Activated CD4-positive, alpha-beta T cell treated with anti-CD3 and anti-CD28 coated beads, Interleukin-2, amount 10 ng/mL, durations not matched to agents 24 days and 14 days (primary cell): ENCODE results near the gene SUSD4. TPM values are rescaled to one million over a fixed set of nuclear protein-coding genes. Genes with fewer than 3 reads are reported as not detected.

Source experiments
- DNase-seq: peaks from one replicate; pipeline ENCODE4 v3.0.0; 2022
- H3K27ac Mint-ChIP-seq: one replicate; pipeline ENCODE4 v1.8.0; 2022; ENCODE audit warnings: mild to moderate bottlenecking, mixed read lengths
- H3K27me3 Mint-ChIP-seq: one replicate; pipeline ENCODE4 v1.8.0; 2022; ENCODE audit warnings: mixed read lengths
- H3K36me3 Mint-ChIP-seq: one replicate; pipeline ENCODE4 v1.8.0; 2022; ENCODE audit warnings: low read depth, mild to moderate bottlenecking, mixed read lengths
- H3K4me1 Mint-ChIP-seq: one replicate; pipeline ENCODE4 v1.8.0; 2021; ENCODE audit warnings: mixed read lengths
- H3K4me3 Mint-ChIP-seq: one replicate; pipeline ENCODE4 v1.8.0; 2022; ENCODE audit warnings: mild to moderate bottlenecking, moderate library complexity, mixed read lengths
- H3K9me3 Mint-ChIP-seq: one replicate; pipeline ENCODE4 v1.8.0; 2021; ENCODE audit warnings: mixed read lengths
- intact Hi-C: fragments of 100-400 bp; cut with micrococcal nuclease; formaldehyde crosslinking; loops from one replicate; pipeline ENCODE4 v1.15.1; 2023
- total RNA-seq: library from RNA; stranded (reverse); gene quantifications from 2 replicates; pipeline ENCODE4 v1.2.3, GENCODE V29; 2022

Gene SUSD4
- total RNA-seq, 1 donor from 2014 or later, result not detected

DNA sequence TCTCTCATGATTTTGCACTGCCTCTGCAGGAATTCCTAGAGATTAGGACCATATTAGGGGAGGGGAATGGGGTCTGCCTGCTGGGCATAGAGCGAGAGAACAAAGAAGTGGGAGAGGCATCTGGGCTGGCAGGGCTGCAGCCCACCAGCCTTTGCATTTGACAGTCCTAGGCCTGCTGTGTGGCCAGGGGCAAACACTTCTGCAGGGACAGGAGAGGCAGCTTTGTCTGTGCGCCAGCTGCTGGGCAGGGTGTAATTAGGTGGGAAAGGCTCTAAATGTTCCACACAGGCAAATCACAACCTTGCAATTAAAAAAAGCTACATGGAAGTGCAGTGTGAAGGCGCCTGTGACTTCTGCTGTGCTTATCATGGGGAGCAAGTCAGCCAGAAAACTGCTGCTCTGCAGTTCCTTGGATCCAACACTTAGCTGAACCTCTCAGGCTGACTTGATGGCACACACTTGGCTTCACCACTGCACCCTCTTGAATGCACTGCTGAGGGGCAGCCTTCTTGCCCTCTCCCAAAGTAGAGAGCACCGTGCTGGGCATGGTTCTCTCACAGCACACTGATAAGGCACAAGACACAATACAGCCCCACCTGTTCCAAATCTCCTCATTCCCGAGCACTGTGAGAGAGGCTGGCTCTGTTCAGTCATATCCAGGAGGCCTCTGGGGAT lies 147.3 kb downstream of the SUSD4 start:
- intact Hi-C loops, result no loop called here
- peaks cover under 1% of the 10 kb centered on the region for H3K27me3 Mint-ChIP-seq
- no peaks in the 10 kb centered on the region for H3K36me3 Mint-ChIP-seq
- no peak overlapping the region for H3K4me3 Mint-ChIP-seq
- no peak overlapping the region for H3K27ac Mint-ChIP-seq
- DNase-seq, result no peak
- H3K4me1 Mint-ChIP-seq, result no peaks in the 10 kb centered on the region
- H3K9me3 Mint-ChIP-seq, result peaks cover 3% of the 10 kb centered on the region

DNA sequence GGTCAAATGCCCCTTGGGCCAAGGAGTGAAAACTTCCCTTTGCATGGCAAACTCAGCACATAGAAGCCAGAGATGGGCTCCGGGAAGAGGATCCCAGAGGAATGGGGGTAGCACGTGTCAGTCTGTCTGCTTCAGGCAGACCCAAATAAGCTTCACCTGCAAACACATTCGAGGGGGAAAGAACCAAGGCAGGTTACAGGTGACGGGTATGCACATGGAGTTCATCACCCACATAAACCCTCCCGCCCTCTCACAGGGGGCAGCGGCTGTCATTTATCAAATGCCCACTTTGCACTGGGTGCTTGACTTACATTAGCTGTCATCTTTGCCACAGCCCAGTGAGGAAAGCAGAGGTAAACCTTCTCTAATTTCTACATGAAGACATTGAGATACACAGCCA lies 147.9 kb downstream of the SUSD4 start:
- Mint-ChIP-seq H3K27me3 (peaks cover 2% of the 10 kb centered on the region), H3K4me1 (no peaks in the 10 kb centered on the region), H3K27ac (no peak overlapping the region), H3K36me3 (no peaks in the 10 kb centered on the region), H3K4me3 (no peak overlapping the region), H3K9me3 (peaks cover 3% of the 10 kb centered on the region)
- intact Hi-C loops, result no loop called here
- DNase-seq, result no peak

DNA sequence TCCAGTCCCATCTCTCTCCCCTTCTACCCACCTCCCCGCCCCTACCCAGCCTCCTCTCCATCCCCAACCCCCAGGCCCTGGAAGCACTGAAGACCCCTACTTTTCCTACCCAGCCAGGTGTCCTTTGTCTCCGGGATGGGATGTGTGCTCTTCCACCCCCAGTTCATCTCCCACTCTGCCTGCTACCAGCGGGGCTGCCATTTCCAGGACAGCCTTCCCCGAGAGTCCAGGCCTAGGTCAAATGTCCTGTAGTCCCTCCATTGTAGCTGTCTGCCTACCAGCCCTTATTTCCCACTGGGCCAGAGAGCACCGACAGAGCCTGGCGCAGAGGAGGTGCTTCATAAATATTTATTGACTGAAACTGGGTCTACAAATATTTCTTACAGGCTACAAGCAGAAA lies 148.9 kb downstream of the SUSD4 start:
- no peak for DNase-seq
- Mint-ChIP-seq H3K9me3 (peaks cover 3% of the 10 kb centered on the region), H3K36me3 (no peaks in the 10 kb centered on the region), H3K27me3 (peaks cover 2% of the 10 kb centered on the region), H3K27ac (no peak overlapping the region), H3K4me1 (no peaks in the 10 kb centered on the region), H3K4me3 (no peak overlapping the region)
- intact Hi-C loops, result no loop called here

DNA sequence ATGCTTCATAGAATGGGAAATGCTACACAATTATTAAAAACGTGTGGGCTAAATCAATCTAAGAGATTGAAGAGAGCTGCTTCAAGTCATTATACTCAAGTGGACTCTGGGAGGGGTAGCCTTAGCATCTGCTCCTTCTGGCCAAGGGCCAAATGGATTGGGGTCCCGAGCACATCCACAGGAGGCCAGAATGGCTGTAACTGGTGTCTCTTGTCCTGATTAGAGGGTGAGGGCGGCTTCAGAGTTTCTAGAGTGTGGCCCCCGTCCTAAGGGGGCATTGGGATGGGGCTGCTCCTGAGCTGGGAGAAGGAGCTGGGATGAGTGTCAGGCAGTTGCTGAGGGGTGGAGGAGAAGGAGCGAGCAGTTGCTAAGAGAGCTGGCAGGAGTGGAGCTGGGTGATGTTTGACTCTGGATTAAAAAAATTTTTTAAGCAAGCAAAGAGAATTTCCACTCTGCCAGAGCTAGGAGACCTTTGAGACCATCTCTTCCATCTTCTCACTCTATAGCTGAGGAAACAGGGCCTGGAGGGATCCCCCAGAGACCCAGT lies 149.6 kb downstream of the SUSD4 start:
- intact Hi-C loops, result no loop called here
- H3K9me3 Mint-ChIP-seq, result peaks cover 3% of the 10 kb centered on the region
- no peaks in the 10 kb centered on the region for H3K36me3 Mint-ChIP-seq
- H3K4me3 Mint-ChIP-seq, result no peak overlapping the region
- H3K27me3 Mint-ChIP-seq, result peaks cover 2% of the 10 kb centered on the region
- no peaks in the 10 kb centered on the region for H3K4me1 Mint-ChIP-seq
- no peak overlapping the region for H3K27ac Mint-ChIP-seq
- DNase-seq, result no peak

DNA sequence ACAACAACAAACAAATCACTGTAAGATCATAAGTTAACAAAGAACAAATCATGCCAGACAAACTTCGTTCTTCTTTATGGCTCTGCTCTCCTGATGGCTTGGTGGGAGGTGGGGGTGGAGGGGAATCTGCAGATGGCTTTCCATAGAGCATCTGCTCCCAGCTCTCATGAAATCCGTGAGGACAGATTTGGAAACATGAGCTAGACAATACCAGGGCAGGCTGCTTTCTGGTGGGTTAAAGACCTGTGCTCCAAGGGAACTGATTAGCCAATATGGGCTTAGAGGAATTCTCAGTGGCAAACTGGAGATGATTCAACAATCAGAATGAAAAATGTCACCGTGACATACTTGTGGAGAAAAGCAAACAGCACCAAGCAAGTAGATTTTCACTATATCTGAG lies 151.5 kb downstream of the SUSD4 start:
- Mint-ChIP-seq H3K27ac (no peak overlapping the region), H3K27me3 (peaks cover 2% of the 10 kb centered on the region), H3K4me1 (no peaks in the 10 kb centered on the region), H3K36me3 (no peaks in the 10 kb centered on the region), H3K4me3 (no peak overlapping the region), H3K9me3 (no peaks in the 10 kb centered on the region)
- intact Hi-C loops, result no loop called here
- DNase-seq, result no peak

DNA sequence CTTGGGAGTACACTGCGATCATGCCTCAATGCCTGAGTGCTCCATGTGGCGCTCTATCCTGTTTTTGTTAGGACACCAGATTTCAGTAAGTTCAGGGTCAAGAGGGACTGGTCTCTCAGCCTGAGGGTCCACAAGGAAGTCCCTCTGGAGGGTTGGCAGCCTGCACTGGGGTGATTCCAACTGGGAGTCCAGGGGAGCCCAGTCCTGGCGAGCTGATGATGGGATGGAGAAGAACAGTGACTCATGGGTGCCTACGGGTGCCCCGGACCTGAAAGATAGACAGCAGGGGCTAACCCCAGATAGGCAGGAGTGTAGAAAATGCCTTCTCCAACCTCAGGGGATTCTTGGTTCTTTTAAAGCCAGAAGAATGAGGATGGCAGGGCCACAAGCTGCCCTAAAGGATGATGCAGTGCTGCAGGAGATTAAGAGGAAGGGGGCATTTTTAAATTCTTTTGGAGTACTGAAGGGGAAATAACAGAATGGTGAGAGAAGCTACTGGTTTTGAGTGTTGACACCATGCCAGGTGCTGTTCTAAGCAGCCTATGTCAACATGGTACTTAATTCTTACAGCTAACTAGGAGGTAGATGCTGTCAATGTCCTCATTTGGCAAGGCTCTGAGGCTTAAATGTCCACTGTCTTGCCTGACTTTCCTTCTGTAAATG lies 152.5 kb downstream of the SUSD4 start:
- intact Hi-C loops, result no loop called here
- H3K27me3 Mint-ChIP-seq, result peaks cover 2% of the 10 kb centered on the region
- H3K4me1 Mint-ChIP-seq, result no peaks in the 10 kb centered on the region

DNA sequence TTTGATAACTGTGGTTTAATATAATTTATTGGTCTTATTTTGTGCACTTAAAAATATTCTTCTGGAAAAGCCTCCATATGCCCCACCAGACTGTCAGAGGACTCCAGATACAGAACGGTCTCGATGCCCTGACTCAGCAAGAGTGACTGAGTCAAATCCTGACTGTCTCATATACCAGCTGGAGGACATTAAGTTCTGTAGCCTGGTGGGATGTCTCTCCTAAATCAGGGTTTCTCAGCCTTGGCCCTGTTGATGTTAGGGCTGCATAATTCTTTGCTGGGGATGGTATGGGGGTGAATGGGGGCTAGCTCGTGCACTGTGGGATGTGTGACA lies 153.2 kb downstream of the SUSD4 start:
- Mint-ChIP-seq H3K36me3 (no peaks in the 10 kb centered on the region), H3K4me3 (no peak overlapping the region), H3K27me3 (peaks cover 2% of the 10 kb centered on the region), H3K27ac (no peak overlapping the region), H3K9me3 (no peaks in the 10 kb centered on the region), H3K4me1 (no peaks in the 10 kb centered on the region)
- no peak for DNase-seq
- intact Hi-C loops, result no loop called here

More for the DNA sequence above, 152.5 kb downstream of the SUSD4 start:
- Mint-ChIP-seq H3K9me3 (no peaks in the 10 kb centered on the region), H3K4me3 (no peak overlapping the region), H3K27ac (no peak overlapping the region), H3K36me3 (no peaks in the 10 kb centered on the region)
- no peak for DNase-seq

DNA sequence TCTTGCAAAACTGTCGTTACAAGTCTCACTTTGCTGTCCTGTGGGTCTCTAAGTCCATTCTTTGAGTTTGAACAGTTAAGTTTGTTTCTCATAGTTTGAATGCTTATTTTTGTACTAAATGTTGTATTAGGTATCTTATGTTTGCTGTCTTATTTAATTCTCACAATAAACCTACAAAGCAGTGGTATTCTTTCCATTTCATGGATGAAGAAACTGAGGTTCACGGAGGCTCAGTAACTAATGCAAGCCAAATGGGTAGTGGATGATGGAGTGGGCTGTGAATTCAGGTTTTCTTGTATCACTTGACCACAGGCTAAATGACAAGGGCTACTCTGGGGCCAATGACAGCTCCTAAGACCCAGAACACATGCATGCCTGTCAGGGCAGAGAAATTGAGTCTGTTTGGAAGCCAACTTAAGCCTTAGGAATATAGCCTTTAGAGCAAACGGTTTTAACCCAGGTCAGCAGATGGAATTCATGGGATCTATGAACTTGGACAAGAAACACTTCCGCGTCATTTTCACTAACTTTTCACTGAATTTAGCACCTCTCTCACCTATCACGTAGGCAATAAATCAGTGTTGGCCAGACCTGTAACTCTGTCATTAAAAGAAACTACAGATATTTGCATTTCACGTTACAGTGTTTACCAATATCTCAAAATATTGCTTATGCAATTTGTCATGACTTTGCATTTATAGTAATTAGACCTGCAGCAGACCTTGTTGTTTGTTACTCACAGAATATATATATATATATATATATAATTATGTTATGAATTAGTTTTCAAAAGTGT lies 153.8 kb downstream of the SUSD4 start:
- no peaks in the 10 kb centered on the region for H3K36me3 Mint-ChIP-seq
- no peak overlapping the region for H3K4me3 Mint-ChIP-seq
- no peak for DNase-seq
- H3K4me1 Mint-ChIP-seq, result no peaks in the 10 kb centered on the region
- no peak overlapping the region for H3K27ac Mint-ChIP-seq
- H3K27me3 Mint-ChIP-seq, result peaks cover 2% of the 10 kb centered on the region
- intact Hi-C loops, result no loop called here
- H3K9me3 Mint-ChIP-seq, result no peaks in the 10 kb centered on the region

DNA sequence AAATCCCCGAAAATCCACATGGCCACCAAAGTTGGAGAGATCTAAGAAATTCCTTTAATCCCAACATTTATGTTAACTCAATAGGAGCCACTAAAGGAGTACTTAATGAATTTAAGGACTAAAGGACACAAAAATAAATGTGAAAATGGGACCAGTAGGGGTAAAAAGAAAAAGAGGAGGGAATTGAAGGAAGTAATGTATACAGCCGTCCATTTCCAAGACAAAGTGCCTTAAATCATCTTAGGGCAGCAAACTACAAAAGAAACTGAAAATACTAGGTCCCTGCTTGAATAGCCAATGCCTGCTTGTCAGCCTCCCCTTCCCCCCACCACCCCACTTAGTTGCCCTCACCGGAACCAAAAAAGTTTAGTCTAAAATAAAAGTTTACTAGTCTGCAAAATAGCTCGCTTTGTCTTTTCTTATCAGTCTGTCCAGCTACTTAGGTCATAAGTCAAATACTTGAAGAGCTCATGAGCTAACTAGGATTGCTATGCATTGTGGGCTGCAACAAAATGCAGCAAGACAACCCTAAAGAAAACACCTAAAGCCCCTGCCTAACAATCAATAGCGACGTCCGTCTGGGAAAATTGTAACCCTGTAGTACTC lies 154.6 kb downstream of the SUSD4 start:
- Mint-ChIP-seq H3K27ac (no peak overlapping the region), H3K27me3 (peaks cover 2% of the 10 kb centered on the region), H3K9me3 (no peaks in the 10 kb centered on the region), H3K4me1 (no peaks in the 10 kb centered on the region), H3K4me3 (no peak overlapping the region), H3K36me3 (no peaks in the 10 kb centered on the region)
- intact Hi-C loops, result no loop called here
- DNase-seq, result no peak

DNA sequence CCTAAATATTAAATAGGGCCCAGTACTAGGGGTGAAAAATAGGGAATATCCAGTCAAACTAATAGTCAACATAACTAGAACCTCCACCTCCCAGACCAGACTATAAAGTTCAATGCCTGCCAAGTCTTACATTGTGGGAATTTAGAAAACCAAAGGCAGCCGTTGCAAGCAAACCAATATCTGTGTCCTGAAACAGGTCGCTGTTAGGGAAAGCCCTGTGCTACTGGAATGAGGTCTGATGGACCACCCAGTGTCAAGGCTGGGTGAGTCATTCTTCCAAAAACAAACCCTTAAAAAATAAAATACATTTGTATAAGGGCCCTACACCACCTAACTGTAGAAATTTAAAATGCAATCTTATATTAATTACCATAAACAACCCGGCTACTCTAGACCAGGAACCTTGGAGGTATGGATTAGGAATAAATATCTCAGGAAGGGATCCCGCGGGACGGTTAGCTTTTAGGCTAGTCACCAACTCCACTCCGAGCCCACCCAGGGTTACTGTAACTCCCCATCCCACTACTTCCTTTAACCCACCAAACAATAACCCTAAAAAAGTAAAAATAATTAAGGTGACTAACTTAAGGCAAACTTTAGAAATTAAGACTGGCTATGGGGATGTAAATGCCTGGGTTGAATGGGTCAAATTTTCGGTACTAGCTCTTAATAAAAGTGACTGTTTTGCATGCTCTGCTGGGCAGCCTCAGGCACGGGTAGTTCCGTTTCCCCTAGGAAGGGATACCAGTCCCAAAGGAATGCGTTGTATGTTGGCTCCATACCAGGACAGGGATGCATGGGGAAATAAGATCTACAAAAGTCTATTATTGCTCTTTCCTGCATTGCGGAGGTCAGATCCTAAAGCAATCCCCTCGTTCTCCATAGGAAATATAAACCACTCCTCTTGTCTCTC lies 155.6 kb downstream of the SUSD4 start:
- no peaks in the 10 kb centered on the region for H3K9me3 Mint-ChIP-seq
- DNase-seq, result no peak
- H3K27ac Mint-ChIP-seq, result no peak overlapping the region
- intact Hi-C loops, result no loop called here
- H3K27me3 Mint-ChIP-seq, result peaks cover 2% of the 10 kb centered on the region
- H3K4me1 Mint-ChIP-seq, result no peaks in the 10 kb centered on the region
- H3K4me3 Mint-ChIP-seq, result no peak overlapping the region
- no peaks in the 10 kb centered on the region for H3K36me3 Mint-ChIP-seq

DNA sequence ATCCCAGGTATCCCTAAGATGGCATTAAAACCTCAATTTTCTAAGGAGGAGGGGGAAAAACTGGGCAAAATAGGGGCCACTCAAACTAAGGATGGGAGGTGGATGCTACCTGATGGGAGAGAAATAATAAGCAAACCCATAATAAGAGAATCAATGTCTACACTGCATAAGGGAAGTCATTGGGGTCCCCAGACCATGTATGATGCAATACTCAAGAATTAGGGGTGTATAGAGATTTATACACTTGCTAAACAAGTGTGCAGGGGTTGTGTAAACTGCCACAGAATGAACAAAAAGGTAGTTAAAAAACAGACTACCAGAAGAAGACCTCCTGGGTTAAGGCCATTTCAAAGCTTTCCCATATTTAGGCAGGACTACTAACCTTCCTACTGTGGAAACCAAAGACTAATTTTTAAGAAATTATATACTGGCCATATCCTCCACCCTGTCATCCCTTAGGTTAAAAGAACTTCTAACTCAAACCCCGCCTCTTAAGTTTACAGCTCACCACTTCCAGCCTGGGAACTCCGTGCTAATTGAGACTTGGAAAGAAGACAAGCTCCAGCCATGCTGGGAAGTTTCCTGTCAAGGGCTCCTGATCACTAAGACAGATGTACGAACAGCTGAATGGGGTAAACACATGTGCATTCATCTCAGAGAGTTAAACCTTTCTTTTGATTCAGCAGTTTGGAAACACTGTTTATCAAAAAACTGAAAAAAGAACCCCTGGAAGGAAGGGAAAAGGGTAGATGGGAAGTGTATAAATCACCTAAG lies 156.5 kb downstream of the SUSD4 start:
- Mint-ChIP-seq H3K27me3 (peaks cover 2% of the 10 kb centered on the region), H3K4me3 (no peak overlapping the region), H3K9me3 (no peaks in the 10 kb centered on the region), H3K27ac (no peak overlapping the region), H3K36me3 (no peaks in the 10 kb centered on the region), H3K4me1 (no peaks in the 10 kb centered on the region)
- intact Hi-C loops, result no loop called here
- no peak for DNase-seq

DNA sequence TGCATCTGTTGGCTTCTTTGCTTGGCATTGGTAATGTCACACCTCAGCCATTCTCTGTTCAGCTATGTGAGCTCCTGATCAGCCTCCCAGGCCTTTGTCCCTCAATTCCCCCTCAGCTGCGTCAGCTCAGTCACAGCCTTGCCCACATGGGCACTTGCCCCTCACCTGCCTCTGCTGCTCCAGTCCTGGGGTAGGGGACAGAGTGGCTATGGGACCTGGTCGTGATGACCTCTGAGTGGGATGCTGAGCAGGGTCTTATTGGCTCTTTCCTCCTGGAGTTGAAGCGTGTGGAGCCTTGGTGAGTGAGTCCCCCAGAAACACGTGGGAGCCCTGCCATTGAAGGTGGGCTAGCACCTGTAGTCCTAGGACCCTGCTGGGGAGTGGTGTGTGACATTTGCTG lies 159.6 kb downstream of the SUSD4 start:
- no peak for DNase-seq
- H3K27me3 Mint-ChIP-seq, result no peaks in the 10 kb centered on the region
- intact Hi-C loops, result no loop called here
- no peak overlapping the region for H3K4me3 Mint-ChIP-seq
- H3K4me1 Mint-ChIP-seq, result no peaks in the 10 kb centered on the region
- no peaks in the 10 kb centered on the region for H3K36me3 Mint-ChIP-seq
- H3K9me3 Mint-ChIP-seq, result no peaks in the 10 kb centered on the region
- H3K27ac Mint-ChIP-seq, result no peak overlapping the region

DNA sequence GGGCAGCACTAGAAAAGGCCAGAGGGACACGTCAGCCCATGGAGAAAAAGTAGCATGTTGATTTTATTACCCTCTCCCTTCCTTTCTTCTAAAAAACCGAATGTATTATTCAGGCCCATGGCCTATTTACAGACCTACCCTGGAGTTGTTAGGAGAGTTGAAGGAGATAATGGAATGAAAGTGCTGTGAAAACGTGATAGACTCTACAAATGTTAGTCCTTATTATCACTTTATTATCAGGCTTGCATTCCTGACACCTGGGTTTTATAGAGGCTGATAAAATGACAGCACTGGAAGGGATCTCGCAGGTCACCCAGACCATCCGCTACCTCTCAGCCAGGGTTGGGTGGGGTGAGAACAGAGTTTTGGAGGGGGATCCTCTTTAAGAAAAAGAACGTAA lies 160.3 kb downstream of the SUSD4 start:
- no peak for DNase-seq
- Mint-ChIP-seq H3K9me3 (no peaks in the 10 kb centered on the region), H3K4me3 (no peak overlapping the region), H3K27ac (no peak overlapping the region), H3K27me3 (no peaks in the 10 kb centered on the region), H3K4me1 (no peaks in the 10 kb centered on the region), H3K36me3 (no peaks in the 10 kb centered on the region)
- intact Hi-C loops, result no loop called here
